WERI-Rb-1 (cell line): ENCODE data around the gene FUT7.

Source experiments
- DNase-seq: peaks from one replicate; pipeline ENCODE4 v3.0.0-alpha.2; 2020
- H3K27ac ChIP-seq: fragments of 250-450 bp; sonication (Bioruptor Pico); 2 replicates; pipeline ENCODE4 v1.5.1; 2020; ENCODE audit warnings: mild to moderate bottlenecking, moderate library complexity
- H3K27me3 ChIP-seq: fragments of 250-450 bp; sonication (Bioruptor Pico); 2 replicates; pipeline ENCODE4 v1.5.1; 2021; ENCODE audit warnings: mild to moderate bottlenecking, low read depth, moderate library complexity; ENCODE audit not compliant: insufficient read depth, severe bottlenecking
- H3K36me3 ChIP-seq: fragments of 250-450 bp; sonication (Bioruptor Pico); 2 replicates; pipeline ENCODE4 v1.5.1; 2020; ENCODE audit warnings: mild to moderate bottlenecking, moderate library complexity
- H3K4me3 ChIP-seq: 2 replicates; pipeline ENCODE4 v1.5.1; 2011; ENCODE audit warnings: low read depth, mild to moderate bottlenecking, control low read depth, low read length
- H3K9me3 ChIP-seq: fragments of 250-450 bp; sonication (Bioruptor Pico); 2 replicates; pipeline ENCODE4 v1.5.1; 2021; ENCODE audit warnings: mild to moderate bottlenecking, moderate library complexity; ENCODE audit not compliant: severe bottlenecking
- TF ChIP-seq, protein P1 (sequence below): IDR thresholded peaks from 2 replicates; pipeline ENCODE4 v1.5.1; 2011; ENCODE audit warnings: low read depth, mild to moderate bottlenecking, control low read depth, inconsistent platforms, low read length

Gene FUT7

DNA sequence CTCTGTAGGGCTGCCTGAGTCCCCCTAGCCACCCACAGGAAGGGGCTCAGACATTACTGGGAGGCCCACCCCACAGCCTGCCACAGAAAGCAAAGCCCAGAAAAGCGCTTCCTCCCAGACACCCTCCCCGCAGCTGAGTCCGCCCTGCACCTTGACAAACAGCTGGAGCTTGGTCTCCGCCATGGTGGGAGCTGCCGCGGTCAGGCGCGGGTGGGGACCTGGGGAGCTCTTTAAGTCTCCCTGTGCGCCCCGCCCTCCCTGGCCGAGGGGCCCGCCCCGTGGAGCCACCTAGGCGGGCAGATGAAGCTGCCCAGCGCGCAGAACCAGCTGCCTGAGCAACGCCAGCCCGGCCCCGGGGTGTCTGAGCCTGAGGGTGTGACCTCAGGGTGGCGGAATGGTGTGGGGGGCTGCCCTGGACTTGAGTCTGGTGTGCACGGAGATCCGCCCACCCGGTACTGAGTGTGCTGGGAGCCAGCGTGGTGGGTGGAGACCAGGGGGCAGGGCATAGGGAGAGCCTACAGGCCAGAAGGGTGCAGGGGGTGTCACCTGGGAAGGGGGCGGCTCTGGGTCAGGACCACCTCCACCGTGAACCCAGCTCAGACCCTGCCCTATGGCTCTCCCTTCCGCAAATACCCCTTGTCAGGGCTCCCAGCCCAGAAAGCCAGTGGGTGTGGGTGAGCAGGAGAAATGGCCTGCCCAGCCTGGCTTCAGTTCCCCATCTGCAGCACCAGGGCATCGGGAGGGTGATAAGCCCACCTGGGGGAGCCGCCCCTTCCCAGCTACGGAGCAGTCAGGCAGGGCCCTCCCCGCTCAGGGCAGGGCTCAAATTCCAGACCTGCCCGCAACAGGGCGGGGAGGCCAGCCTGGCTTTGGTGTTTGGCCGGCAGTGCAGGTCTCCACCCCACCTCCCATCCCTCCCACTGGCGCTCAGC lies 35.3 kb downstream of the FUT7 start, which contains the start of gene CLIC3:
CLIC3 (minus strand) TSS at position 208 of the 932 bp plus-strand sequence; CDS start at position 183, 25 bp downstream.
- peak; percentile 73 for DNase-seq
- H3K9me3 ChIP-seq: no peaks in the 10 kb centered on the region

DNA sequence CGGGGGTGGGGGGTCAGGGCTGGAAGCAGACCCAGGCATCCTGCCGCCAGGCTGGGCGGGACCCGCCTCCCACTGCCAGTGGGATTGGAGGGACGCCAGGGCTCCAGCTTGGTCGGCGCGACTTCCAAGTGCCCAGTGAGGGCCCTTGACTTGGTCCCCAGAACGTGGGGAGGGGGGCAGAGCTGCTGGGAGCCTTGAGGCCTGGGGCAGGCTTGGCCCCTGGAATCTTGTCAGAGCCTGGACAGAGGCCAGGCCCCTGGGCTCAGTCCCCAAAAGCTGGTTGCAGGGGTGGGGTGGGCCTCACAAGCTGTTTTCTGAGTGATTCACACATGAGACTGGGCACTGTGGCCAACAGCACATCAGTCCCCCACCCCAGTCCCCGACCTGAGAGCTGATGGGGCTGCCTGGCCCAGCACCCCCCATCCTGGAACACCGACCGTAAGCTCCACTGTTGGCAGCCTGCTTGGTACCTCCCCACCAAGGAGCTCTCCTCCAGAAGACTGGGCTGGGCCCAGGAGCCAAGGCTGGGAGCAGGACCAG lies 36.0 kb downstream of the FUT7 start:
- no peaks in the 10 kb centered on the region for H3K9me3 ChIP-seq
- no peak overlapping the region for H3K4me3 ChIP-seq
- no peaks in the 10 kb centered on the region for H3K27me3 ChIP-seq
- H3K36me3 ChIP-seq: peaks cover 20% of the 10 kb centered on the region
- no peak for DNase-seq
- 0 out of 2 replicates have a peak overlapping the region, but pooled peaks have one; percentile 3 for H3K27ac ChIP-seq
- TF ChIP-seq, protein P1, sequence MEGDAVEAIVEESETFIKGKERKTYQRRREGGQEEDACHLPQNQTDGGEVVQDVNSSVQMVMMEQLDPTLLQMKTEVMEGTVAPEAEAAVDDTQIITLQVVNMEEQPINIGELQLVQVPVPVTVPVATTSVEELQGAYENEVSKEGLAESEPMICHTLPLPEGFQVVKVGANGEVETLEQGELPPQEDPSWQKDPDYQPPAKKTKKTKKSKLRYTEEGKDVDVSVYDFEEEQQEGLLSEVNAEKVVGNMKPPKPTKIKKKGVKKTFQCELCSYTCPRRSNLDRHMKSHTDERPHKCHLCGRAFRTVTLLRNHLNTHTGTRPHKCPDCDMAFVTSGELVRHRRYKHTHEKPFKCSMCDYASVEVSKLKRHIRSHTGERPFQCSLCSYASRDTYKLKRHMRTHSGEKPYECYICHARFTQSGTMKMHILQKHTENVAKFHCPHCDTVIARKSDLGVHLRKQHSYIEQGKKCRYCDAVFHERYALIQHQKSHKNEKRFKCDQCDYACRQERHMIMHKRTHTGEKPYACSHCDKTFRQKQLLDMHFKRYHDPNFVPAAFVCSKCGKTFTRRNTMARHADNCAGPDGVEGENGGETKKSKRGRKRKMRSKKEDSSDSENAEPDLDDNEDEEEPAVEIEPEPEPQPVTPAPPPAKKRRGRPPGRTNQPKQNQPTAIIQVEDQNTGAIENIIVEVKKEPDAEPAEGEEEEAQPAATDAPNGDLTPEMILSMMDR: no peak

More for the DNA sequence above, 35.3 kb downstream of the FUT7 start, which contains the start of gene CLIC3:
- Histone ChIP-seq H3K36me3 (peaks cover 20% of the 10 kb centered on the region), H3K27ac (peak within 1 kb of the TSS; percentile 3), H3K27me3 (no peaks in the 10 kb centered on the region), H3K4me3 (peak within 1 kb of the TSS; percentile 37)
- TF ChIP-seq, protein P1: no peak

DNA sequence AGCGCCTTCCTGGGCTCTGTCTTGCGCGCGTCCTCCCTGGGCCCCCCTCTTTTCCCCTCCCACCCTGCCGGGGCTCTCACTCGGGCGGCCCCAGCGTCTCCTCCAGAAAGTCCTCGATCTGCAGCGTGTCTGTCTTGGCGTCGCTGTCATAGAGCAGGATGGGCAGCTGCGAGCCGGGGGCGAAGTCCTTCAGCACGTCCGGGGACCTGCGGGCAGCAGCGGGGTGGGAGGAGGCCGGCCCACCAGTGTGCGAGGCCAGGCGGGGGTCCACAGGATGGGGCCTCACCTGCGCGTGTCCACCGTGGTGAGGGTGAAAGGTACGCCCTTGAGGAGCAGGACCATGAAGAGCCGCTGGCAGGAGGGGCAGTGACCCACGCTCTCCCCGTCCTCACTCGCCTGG lies 36.5 kb downstream of the FUT7 start:
- DNase-seq: no peak
- no peak overlapping the region for H3K27ac ChIP-seq

DNA sequence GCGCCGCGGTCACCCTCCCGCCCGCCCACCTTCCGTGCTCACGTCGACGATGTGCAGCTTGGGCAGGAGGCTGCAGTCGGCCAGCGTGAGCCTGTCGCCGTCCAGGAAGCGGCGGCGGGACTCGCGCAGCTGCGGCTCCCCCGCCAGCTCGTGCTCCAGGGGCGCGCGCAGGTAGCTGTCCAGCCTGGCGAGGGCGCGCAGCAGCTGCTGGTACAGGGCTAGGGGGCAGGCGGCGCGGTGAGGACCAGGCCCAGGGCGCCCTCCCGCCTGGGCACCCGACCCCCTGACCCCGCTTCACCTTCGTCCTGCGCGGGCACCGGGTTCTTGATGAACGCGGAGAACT lies 37.0 kb downstream of the FUT7 start:
- Histone ChIP-seq H3K36me3 (peaks cover 20% of the 10 kb centered on the region), H3K27ac (no peak overlapping the region), H3K27me3 (no peaks in the 10 kb centered on the region), H3K9me3 (peaks cover 4% of the 10 kb centered on the region), H3K4me3 (no peak overlapping the region)
- TF ChIP-seq, protein P1: no peak
- DNase-seq: no peak

More for the DNA sequence above, 36.5 kb downstream of the FUT7 start:
- Histone ChIP-seq H3K36me3 (peaks cover 20% of the 10 kb centered on the region), H3K9me3 (peaks cover 4% of the 10 kb centered on the region), H3K4me3 (no peak overlapping the region), H3K27me3 (no peaks in the 10 kb centered on the region)
- TF ChIP-seq, protein P1: no peak

DNA sequence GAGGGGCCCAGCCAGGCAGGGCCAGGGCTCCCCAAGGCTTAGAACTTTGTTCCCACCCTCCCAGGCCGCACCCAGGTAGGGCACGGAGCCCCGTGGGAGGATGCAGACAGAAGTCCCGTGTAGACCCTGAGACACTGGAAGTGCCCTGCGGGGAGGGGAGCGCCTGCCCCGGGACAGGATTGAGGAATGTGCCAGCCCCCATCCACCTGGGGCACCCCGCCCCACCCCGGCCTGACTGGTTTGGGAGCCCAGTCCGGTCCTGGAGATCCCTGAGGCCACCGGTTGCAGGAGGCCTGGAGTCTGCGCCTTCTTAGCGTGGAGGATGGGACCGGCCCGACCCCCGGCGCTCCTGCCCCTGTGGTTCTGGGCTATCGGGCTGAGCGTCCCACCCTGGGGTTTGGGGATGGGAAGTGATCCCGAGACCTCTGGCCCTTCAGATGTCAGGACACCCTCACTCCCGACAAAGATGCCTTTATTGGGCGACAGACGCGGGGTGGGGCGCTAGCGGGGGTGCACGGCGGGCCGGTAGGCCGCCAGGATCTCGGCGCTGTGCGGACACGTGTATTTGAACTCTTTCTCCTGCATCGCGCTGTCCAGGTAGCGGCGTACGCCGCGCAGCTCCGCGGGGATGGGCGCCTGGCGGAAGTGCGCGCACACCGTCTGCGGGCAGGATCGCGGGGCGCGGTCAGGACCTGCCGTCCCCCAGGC lies 37.6 kb downstream of the FUT7 start:
- no peak overlapping the region for H3K27ac ChIP-seq
- peaks cover 4% of the 10 kb centered on the region for H3K9me3 ChIP-seq
- DNase-seq: no peak
- H3K4me3 ChIP-seq: no peak overlapping the region
- TF ChIP-seq, protein P1: no peak
- no peaks in the 10 kb centered on the region for H3K27me3 ChIP-seq
- peaks cover 20% of the 10 kb centered on the region for H3K36me3 ChIP-seq
